CD4-positive, alpha-beta T cell treated with Interleukin-6 for 4 hours (primary cell): ENCODE measurements around the gene TTR.

Experiments
- DNase-seq: peaks from one replicate; pipeline ENCODE4 v3.0.0-alpha.2; 2020; ENCODE audit warnings: mixed read lengths

Gene TTR

DNA sequence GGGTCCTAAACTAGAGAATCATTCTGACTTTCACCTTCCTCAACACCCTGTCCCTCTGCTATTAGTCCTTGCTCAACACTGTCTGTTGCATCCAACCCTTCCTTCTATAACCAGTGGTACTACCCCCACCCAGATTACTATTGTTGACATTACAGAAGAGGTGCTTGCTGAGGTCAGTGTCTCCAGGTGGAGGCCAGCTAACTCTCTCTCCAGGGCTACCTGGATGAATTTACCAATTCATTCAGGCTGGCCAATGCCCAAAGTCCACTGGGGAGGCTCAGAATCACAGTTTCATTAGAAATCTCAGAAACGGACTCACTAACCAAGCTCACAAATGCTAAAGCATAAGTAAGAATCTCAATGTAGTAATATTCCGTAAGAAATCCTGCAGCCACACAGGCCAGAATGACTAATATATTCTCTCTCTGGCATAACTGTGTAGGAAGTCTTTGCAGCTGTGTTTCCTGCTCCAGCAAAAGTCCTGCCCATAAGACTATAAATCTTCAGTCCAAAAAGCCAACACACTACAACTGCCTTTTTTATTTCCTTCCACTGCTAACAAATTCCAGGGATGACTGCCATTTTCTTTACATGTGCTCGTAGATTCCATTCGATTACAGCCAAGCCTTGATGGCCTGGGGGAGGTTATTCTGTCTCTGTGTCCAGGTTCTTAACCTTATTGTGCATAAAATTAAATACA, 10.0 kb upstream of the TTR start:
- no peak for DNase-seq

DNA sequence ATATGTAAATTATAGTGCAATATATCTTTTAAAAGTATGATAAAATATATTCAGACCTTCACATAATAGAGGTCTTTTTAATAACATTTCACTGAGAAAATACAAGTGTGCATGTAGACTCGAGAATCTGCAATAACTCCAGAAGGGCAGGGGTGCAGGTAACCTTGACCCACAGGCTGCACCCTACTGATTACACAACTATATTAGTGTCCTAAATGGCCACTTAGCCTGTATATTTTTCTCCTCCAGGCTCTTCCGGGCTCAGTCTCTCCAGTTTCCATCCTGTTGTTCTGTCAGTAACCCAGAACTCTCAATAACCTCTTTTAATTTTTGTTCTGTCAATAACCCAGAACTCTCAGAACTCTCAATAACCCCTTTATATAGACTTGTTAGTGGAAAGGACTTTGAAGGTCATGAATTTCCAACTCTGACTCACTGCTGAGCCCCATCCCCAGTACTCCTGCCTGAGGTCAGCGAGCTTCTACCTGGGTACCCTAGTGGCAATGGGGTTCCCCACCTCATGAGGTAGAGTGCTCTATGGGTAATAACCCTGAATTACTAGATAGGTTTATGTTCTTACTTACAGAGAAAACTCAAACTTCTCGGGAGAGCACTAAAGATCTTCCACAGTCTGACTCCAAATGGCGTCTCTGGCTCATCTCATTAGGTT, 8.4 kb upstream of the TTR start:
- no peak for DNase-seq

DNA sequence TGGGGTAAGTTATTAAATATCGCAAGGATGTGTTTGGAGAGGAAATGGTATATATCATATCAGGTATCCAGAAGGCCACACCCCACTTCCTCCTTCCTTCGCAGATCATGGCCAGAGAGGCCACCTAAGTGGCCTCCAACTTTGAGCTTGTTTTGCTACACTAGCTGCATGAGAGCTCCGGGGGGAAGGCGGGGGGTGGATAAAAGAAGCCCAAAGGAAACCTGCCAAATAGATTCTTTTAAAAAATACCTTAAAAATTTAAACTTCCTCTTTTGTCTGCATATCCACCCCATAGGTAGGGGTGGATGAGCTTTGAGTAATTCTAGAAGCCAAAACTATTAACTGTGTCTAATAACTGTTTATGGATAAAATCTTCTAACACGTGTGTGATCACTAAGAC, 5.7 kb upstream of the TTR start:
- no peak for DNase-seq

DNA sequence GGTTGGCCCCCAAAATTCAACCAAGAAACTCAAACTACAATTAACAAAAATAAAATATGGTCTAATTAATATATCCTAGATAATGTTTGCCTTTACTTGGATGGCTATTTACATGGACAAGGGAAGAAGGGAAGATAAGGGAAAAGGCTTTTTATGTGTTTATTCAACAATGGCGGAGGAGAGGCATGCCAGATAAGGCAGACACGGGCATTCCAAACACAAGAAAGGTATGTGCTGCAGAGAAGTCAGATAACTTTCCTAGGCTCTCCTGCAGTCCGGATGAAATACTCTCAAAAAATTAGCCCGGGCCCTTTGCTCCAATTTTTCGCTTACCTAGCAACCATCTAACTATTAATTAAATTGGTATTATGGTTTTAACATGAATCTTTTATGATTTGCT, 5.1 kb upstream of the TTR start:
- DNase-seq: no peak

DNA sequence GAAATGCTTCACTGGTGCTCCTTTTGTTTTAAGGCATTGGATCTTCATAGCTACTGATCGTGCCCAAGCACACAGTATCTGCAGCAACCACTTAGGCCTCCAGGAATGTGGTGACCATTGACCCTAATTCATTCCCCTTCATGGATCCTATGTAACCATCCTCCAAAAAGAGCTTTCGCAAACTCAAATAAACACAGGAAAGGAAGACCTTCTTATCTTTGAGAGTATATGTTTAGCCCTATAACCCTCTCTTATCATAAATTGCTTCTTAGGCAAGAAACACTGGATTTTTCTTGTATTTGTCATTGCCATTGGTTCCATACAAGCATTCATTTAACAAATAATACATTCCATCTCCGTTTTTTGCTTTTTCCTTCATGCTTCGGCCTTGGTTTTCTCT, 4.1 kb upstream of the TTR start:
- no peak for DNase-seq

DNA sequence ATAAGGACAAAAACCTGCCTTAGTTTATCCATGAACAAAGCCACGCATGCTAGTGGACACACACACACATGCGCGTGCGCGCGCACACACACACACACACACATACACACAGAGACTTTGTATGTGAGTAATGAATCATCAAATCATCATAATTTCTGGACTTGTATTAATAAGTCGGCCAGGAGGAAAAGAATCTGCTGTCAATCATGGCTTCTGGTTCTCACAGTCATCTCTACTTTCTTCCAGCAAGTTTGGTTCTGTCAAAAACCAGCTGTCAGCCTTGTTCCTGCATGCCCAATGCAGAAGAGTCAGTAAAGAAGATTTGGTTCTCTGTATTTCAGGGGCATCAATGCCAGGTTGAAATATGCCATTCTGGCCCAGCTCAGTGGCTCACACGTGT, 1.1 kb upstream of the TTR start:
- DNase-seq: no peak

DNA sequence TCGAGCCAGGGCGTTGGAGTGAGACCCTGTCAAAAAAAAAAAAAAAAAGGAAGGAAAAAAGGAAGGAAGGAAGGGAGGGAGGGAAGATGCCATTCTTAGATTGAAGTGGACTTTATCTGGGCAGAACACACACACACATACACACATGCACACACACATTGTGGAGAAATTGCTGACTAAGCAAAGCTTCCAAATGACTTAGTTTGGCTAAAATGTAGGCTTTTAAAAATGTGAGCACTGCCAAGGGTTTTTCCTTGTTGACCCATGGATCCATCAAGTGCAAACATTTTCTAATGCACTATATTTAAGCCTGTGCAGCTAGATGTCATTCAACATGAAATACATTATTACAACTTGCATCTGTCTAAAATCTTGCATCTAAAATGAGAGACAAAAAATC, 564 bp upstream of the TTR start:
- no peak for DNase-seq

DNA sequence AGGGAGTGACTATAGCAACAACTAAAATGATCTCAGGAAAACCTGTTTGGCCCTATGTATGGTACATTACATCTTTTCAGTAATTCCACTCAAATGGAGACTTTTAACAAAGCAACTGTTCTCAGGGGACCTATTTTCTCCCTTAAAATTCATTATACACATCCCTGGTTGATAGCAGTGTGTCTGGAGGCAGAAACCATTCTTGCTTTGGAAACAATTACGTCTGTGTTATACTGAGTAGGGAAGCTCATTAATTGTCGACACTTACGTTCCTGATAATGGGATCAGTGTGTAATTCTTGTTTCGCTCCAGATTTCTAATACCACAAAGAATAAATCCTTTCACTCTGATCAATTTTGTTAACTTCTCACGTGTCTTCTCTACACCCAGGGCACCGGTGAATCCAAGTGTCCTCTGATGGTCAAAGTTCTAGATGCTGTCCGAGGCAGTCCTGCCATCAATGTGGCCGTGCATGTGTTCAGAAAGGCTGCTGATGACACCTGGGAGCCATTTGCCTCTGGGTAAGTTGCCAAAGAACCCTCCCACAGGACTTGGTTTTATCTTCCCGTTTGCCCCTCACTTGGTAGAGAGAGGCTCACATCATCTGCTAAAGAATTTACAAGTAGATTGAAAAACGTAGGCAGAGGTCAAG, 955 bp downstream of the TTR start:
- no peak for DNase-seq

DNA sequence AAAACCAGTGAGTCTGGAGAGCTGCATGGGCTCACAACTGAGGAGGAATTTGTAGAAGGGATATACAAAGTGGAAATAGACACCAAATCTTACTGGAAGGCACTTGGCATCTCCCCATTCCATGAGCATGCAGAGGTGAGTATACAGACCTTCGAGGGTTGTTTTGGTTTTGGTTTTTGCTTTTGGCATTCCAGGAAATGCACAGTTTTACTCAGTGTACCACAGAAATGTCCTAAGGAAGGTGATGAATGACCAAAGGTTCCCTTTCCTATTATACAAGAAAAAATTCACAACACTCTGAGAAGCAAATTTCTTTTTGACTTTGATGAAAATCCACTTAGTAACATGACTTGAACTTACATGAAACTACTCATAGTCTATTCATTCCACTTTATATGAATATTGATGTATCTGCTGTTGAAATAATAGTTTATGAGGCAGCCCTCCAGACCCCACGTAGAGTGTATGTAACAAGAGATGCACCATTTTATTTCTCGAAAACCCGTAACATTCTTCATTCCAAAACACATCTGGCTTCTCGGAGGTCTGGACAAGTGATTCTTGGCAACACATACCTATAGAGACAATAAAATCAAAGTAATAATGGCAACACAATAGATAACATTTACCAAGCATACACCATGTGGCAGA, 3.6 kb downstream of the TTR start:
- DNase-seq: no peak

DNA sequence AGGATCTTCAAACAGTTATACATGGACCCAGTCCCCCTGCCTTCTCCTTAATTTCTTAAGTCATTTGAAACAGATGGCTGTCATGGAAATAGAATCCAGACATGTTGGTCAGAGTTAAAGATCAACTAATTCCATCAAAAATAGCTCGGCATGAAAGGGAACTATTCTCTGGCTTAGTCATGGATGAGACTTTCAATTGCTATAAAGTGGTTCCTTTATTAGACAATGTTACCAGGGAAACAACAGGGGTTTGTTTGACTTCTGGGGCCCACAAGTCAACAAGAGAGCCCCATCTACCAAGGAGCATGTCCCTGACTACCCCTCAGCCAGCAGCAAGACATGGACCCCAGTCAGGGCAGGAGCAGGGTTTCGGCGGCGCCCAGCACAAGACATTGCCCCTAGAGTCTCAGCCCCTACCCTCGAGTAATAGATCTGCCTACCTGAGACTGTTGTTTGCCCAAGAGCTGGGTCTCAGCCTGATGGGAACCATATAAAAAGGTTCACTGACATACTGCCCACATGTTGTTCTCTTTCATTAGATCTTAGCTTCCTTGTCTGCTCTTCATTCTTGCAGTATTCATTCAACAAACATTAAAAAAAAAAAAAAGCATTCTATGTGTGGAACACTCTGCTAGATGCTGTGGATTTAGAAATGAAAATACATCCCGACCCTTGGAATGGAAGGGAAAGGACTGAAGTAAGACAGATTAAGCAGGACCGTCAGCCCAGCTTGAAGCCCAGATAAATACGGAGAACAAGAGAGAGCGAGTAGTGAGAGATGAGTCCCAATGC, 4.6 kb downstream of the TTR start:
- no peak for DNase-seq

DNA sequence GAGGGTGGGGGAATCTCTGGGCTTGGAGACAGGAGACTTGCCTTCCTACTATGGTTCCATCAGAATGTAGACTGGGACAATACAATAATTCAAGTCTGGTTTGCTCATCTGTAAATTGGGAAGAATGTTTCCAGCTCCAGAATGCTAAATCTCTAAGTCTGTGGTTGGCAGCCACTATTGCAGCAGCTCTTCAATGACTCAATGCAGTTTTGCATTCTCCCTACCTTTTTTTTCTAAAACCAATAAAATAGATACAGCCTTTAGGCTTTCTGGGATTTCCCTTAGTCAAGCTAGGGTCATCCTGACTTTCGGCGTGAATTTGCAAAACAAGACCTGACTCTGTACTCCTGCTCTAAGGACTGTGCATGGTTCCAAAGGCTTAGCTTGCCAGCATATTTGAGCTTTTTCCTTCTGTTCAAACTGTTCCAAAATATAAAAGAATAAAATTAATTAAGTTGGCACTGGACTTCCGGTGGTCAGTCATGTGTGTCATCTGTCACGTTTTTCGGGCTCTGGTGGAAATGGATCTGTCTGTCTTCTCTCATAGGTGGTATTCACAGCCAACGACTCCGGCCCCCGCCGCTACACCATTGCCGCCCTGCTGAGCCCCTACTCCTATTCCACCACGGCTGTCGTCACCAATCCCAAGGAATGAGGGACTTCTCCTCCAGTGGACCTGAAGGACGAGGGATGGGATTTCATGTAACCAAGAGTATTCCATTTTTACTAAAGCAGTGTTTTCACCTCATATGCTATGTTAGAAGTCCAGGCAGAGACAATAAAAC, 6.5 kb downstream of the TTR start:
- DNase-seq: no peak

DNA sequence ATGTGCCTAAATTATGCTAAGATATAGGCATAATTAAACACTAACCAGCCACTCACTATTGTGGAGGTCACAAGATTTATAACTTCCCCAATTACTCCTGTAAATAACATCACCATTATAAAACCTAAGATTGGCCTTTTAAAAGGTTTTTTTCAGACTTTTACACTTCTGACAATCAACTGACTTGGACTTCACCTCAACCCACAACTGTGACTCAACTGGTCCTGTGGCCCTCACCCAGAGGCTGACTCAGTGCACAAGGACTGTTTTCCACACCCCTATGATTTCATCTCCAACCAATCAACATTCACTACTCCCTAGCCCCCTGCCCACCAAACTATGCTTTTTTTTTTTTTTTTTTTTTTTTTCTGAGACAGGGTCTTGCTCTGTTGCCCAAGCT, 11.6 kb downstream of the TTR start:
- DNase-seq: no peak

DNA sequence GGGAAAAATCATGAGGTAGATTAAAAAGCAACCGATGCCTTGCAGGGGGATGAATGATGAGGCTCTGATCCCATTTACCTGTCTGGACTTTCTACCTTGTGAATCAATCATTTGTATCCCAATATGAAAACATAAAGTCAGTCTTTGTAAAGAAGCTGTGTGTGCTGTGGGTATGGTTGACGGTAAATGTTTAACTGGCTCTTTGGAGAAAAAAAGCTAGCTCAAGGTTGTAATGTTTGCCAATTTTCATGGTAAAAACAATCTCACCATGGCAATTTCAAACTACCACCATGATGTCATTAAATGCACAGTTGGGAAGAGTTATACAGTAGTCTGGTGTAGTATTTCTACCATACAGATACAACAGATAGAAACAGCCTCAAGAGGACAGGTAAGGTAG, 14.6 kb downstream of the TTR start:
- DNase-seq: no peak

DNA sequence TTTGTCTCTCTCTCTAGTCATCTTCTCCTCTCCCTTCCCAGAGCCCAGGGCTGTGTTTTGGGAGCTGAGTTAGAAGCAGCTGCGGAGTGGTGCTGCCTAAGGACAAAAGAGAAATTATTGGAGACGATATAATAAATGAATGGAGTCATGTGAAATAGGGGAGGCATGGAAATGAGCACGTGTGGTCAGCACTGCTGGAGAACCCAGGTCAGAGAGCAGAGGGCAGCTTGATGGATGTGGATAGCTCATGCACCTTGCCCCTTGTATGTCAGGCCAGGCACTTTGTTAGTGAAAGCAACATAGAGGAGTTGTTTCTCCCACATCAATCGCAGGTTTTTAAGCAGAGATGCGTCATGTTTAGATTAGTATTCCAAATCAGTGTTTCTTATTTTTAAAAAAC, 15.7 kb downstream of the TTR start:
- no peak for DNase-seq

DNA sequence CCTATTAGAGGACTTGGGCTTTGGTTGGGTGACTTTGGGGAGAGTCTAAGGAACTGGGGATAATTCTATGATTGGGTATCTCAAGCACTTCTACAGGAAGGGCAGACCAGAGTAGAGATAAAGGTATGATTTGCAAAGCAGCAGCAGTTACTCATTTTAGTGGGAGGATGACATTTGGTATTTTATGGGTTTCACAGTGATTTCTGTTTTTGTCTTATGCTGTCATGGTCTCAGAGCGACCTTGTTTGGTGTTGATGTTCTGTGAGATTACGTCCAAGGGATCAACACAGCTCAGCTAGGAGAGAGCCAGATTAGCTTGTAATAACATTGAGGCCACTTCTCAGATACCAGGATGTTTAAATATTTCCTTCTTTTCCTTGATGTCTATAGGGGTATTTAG, 18.2 kb downstream of the TTR start:
- DNase-seq: no peak

DNA sequence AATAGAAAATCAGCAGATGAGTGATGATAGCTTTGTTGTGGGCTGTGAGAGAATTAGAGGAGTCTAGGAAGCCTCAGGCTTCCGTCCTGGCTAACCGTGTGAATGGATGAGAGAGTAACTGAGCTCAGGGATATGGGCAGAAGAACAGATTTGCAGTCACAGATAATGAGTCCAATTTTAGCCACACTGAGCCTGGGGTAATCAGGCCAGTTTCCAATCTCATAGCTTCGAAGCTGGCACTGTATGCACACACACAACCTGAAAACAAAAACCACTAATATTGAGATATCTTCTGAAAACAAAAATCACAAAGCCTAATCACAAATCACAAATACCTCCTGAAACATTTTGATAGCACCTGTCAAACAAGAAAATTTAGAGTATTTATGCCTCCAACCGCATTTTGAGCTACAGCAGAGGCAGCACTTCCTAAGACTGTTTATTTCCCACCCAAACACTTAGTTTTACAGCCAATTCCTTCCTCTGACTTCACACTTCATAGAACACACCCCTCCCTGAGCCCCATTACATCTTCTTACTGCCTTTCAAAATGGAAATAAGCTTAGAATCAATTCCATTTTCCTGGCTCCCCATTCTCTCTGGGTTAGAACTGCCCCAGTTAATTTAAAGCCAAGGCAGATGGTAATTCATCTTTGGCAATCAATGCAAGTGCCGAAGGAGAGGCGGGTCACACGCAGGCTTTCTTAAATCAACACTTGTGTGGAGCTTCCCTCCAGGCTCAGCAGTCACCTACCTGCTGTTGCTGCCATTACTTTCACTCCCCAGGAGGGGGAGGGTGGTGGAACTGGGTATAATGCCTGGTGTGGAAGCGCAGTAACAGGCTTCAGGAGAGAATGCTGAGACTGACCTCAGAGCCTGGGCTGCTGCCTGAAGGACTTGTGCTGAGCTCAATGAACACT, 18.9 kb downstream of the TTR start:
- no peak for DNase-seq

DNA sequence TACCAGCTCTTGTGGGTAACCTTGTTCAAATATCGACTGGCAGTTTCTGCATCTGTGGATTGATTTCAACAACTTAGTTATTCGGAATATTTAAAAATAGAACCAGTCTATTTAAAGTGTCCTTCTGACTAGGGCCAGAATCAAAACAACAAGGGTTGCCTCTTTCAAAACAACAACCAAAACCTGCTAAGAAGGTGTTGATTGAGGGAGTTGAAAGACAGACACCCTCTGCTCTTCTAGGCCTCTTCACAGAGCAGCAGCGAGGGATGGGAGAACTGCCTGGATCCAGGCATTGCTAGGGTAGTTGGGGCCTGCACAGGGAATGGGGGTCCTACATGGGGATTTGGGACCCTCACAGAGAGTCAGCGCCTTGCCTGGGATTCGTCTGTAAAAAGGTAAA, 19.8 kb downstream of the TTR start:
- no peak for DNase-seq

DNA sequence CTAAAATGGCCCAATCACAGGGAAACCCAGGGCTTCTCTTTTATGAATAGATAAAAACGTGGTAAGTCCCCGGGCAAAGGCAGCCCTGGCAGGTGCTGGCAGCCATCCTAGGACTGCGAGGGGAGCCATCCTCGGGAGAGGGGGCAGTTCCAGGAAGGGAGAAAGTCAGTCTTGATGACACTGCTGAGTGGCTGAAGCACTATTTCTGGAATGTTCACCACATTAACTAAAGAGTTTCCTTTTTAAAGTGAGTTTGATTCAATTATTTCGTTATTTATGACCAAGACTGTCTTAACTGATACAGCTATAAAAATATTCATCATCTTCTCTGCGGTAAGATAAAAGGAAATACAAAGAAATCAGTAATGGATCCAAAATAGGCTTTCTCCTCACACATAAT, 20.4 kb downstream of the TTR start:
- DNase-seq: no peak

DNA sequence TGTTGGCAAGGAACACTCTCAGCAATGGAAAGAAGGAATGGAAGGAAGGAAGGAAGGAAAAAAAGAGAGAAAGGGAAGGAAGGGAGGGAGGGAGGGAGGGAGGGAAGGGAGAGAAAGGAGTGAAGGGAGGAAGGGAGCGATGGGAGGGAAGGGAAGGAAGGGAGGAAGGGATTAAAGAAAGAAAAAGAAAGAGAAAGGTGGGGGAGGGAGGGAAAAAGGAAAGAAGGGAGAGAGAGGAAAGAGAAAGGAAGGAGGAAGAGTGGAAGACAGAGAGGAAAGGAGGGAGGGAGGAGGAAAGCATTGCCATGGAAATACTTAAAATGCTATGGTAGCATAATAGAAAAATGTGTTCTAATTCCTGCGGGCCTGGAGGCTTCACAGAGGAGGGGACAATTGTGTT, 22.4 kb downstream of the TTR start:
- DNase-seq: no peak

DNA sequence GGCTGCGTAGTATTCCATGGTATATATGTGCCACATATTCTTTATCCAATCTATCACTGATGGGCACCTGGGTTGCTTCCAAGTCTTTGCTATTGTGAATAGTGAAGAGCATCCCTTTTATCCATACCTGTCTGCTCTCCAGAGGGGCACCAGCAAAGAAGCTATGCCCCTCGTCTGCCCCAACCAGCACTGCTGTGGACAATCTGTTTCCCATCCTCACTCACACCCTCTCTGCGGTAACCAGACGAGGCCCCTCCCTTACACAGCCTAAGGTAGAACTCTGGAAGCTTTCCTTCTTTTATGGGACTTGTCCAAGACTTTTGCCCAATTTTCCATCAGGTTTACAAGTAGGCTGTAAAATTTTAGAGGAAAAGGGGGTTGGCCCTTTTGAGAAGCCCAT, 24.9 kb downstream of the TTR start:
- DNase-seq: no peak

DNA sequence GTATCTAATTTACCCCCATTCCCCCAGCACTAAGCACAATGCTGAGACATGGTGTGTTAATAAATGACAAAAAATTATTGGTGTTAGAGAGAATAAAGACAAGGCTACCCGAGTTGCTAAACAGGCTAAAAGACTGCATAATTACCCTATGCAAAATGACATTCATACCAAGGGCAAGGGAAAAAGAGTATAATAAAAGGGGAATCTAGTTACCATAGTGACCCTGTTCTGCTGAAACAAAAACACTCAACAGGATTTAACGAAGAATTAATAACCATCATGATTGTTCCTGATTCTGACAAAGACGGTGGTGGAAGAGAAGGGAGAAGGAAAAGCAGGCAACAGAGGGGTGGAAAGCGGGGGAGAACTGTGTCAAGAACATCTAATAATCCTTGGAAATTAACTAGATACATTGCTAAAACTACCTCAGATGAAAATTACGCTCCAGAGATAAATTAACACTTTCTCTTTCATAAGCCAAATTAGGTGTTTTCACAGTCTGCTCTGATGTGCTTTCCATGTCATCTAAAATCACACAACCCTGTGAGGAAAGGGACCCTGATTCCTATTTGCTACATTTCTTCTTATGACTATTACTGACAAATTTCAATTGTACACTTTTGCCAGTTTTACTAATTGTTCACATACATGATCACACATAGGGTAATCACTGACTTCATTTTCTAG, 25.5 kb downstream of the TTR start:
- no peak for DNase-seq
